Left lung (tissue), 10 donors: ENCODE results near the gene DDAH1. TPM values are rescaled to one million over a fixed set of nuclear protein-coding genes. Genes with fewer than 3 reads are reported as not detected.

Experiments used
- ATAC-seq: fragments of 200-7000 bp; cut with Tn5 transposase; one replicate; pipeline ENCODE4 v1.9.1; 2020; ENCODE audit warnings: moderate library complexity
- DNase-seq, 4 donors: peaks; one replicate each; pipeline ENCODE4 v3.0.0-alpha.2; 2013 to 2020
- H3K27ac ChIP-seq, 2 donors: fragments of 200-600 bp; sonication (generic) in 1 of 2; one replicate each; pipeline versions ENCODE4 v1.5.0 to v1.8.0; 2020 to 2021
- H3K27me3 ChIP-seq, 2 donors: fragments of 200-600 bp; sonication (generic) in 1 of 2; one replicate each; pipeline versions ENCODE4 v1.5.0 to v1.8.0; 2020 to 2021
- H3K36me3 ChIP-seq, 2 donors: fragments of 200-600 bp; sonication (generic) in 1 of 2; one replicate each; pipeline versions ENCODE4 v1.5.0 to v1.8.0; 2020 to 2021
- H3K4me1 ChIP-seq, 2 donors: fragments of 200-600 bp; one replicate each; pipeline ENCODE4 v1.8.0; 2021
- H3K4me3 ChIP-seq, 2 donors: fragments of 200-600 bp; sonication (generic) in 1 of 2; one replicate each; pipeline versions ENCODE4 v1.5.0 to v1.8.0; 2020 to 2021; ENCODE audit warnings: mild to moderate bottlenecking in 1 of 2
- H3K9me3 ChIP-seq, 2 donors: fragments of 200-600 bp; sonication (generic) in 1 of 2; one replicate each; pipeline versions ENCODE4 v1.5.0 to v1.8.0; 2020 to 2021
- intact Hi-C, 2 donors: fragments of 100-400 bp; cut with DNase I; formaldehyde crosslinking; loops; one replicate each; pipeline versions ENCODE4 v1.11.2 to v1.14.2; 2022
- polyA plus RNA-seq, 6 donors: library from polyadenylated mRNA; unstranded; fragments of 120-200 nt; gene quantifications; one replicate each; pipeline ENCODE4 v1.2.1, GENCODE V29; 2013; ENCODE audit not compliant: insufficient read length in 6 of 6
- total RNA-seq, 2 donors: library from RNA; stranded (reverse); fragmentation: NEBNext Ultra II Directional; extraction: Animal tissue kit (Norgen Biotek cat#: 25700); gene quantifications; one replicate each; pipeline ENCODE4 v1.2.1, GENCODE V29; 2021
- TF ChIP-seq, protein P1 (sequence below), 2 donors: fragments of 200-600 bp; sonication (generic) in 1 of 2; IDR thresholded peaks; one replicate each; pipeline versions ENCODE4 v1.5.0 to v1.8.0; 2021; ENCODE audit warnings: antibody characterized with exemption in 2 of 2
- donor health status: DM: no; HTN: yes; CAD: no.
- donor health status: DM: no; HTN: no; CAD: no.

DDAH1 gene
- total and polyA plus RNA-seq, 8 donors = 71.5 to 121 (median 89.8) TPM

DNA sequence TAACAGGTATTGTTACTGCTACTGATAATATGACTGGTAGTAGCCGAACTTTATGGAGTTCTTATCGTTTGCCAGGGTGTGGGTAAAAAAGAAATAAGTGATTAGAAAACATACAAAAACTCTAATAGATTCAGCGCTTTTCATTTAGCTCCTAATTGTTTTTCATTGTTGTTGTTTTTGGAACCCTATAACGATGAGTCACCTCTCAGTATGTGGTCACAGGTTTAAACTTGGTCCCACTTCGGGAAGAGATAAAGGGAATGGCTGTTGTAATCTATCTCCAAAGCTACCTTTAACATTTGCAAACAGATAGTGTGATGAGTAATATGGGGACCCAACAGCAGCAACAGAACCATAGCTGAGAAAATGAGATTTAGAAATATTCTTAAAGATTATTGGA is 125.9 kb downstream of the DDAH1 start:
- intact Hi-C loops = no loop called here
- H3K4me3 ChIP-seq = no peak overlapping the region
- H3K27ac ChIP-seq = no peak overlapping the region
- no peaks in the 10 kb centered on the region for H3K9me3 ChIP-seq
- H3K4me1 ChIP-seq = peaks cover 0 to 12% of the 10 kb centered on the region in 2 donors
- ATAC-seq = no peak
- no peak for DNase-seq
- TF ChIP-seq, protein P1, sequence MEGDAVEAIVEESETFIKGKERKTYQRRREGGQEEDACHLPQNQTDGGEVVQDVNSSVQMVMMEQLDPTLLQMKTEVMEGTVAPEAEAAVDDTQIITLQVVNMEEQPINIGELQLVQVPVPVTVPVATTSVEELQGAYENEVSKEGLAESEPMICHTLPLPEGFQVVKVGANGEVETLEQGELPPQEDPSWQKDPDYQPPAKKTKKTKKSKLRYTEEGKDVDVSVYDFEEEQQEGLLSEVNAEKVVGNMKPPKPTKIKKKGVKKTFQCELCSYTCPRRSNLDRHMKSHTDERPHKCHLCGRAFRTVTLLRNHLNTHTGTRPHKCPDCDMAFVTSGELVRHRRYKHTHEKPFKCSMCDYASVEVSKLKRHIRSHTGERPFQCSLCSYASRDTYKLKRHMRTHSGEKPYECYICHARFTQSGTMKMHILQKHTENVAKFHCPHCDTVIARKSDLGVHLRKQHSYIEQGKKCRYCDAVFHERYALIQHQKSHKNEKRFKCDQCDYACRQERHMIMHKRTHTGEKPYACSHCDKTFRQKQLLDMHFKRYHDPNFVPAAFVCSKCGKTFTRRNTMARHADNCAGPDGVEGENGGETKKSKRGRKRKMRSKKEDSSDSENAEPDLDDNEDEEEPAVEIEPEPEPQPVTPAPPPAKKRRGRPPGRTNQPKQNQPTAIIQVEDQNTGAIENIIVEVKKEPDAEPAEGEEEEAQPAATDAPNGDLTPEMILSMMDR (IDR thresholded peaks at IDR 0.05) = no peak
- H3K27me3 ChIP-seq = no peaks in the 10 kb centered on the region
- H3K36me3 ChIP-seq = no peaks in the 10 kb centered on the region

DNA sequence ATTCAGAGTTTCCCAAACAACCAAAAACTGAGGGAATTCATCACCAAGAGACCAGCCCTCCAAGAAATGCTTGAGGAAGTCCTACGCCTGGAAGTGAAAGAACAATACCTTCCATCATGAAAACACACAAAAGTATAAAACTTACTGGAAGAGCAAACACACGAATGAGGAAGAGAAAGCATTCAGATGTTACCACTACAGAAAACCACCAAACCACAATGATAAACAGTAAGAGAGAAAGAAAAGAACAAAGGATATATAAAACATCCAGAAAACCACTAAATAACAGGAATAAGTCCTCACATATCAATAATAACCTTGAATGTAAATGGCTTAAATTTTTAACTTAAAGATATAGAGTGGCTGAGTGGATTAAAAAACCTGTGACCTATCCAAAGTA is 130.0 kb downstream of the DDAH1 start:
- intact Hi-C loops = no loop called here
- no peaks in the 10 kb centered on the region for H3K27me3 ChIP-seq
- H3K27ac ChIP-seq = no peak overlapping the region
- no peak overlapping the region for H3K4me3 ChIP-seq
- H3K36me3 ChIP-seq = no peaks in the 10 kb centered on the region
- no peak for DNase-seq
- ATAC-seq = no peak
- TF ChIP-seq, protein P1 (IDR thresholded peaks at IDR 0.05) = no peak
- peaks cover 0 to 5% of the 10 kb centered on the region in 2 donors for H3K9me3 ChIP-seq
- H3K4me1 ChIP-seq = peaks cover 13 to 18% of the 10 kb centered on the region in 2 donors

DNA sequence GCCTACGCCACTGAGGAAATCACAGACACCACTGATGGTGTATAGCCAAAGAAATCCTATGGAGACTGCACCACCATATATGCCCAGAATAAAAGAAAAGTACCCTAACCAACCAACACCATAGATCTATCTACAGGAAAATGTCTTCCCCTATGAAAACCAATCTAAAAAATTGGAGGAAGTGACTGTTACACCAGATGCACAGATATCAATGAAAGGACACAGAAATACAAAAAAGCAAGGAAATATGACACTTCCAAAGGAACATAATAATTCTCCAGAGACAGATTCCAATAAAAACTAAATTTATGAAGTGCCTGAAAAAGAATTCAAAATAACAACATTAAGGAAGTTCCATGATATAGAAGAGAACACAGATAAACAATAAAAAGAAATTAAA is 131.8 kb downstream of the DDAH1 start:
- Histone ChIP-seq H3K4me1 (peaks cover 20 to 36% of the 10 kb centered on the region in 2 donors), H3K9me3 (peaks cover 0 to 5% of the 10 kb centered on the region in 2 donors), H3K36me3 (no peaks in the 10 kb centered on the region), H3K27ac (no peak overlapping the region), H3K4me3 (no peak overlapping the region), H3K27me3 (no peaks in the 10 kb centered on the region)
- TF ChIP-seq, protein P1 (IDR thresholded peaks at IDR 0.05) = no peak
- DNase-seq (no peak), ATAC-seq (no peak)
- intact Hi-C loops = no loop called here

DNA sequence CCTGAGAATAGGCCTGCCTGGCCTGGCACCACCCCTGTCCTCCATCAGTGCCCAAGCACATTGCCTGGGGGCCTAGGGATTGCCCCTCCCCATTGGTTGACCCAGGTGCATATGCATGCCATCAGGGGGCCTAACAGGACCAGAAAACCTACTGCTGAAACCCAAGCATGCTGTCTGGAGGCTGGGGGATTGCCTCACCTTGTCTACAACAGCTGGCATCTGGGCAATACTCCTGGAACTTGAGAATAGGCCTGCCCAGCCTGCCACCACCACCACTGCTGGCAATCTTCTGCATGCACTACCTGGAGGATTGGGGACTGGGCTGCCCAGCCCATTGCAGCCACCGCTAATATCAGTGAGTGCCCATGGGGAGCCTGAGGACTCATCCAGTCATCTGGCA is 132.4 kb downstream of the DDAH1 start:
- no peak for ATAC-seq
- TF ChIP-seq, protein P1 (IDR thresholded peaks at IDR 0.05) = no peak

DNA sequence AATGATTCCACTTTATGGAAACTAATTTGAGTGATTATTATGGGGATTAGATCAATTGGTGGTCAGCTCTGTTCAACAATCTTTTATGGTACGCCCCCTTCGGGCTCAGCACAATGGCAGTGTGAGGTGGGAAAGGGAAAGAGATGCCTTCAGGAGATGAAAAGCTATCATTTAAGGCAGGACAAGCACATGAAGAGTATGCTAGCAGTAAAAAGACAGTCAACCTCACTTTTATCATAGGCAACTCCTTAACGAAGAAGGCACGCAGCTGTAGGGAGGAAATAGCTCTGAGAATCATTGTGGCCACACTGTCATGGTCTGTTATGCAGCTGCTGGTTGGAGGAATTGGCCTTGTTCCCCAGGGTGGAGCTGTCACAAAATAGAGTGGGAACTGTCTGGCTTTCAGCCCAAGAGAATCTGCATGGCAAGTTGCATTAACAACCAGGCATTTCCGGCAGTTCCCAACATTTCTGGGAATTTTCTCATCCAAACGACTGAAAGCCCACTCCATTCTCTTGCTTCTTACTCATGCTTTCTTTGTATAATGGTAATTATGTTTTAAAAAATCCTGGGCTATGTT is 134.2 kb downstream of the DDAH1 start:
- Histone ChIP-seq H3K4me3 (no peak overlapping the region), H3K27ac (peak overlapping the region; percentile 76 to 82), H3K27me3 (no peaks in the 10 kb centered on the region), H3K9me3 (peaks cover 0 to 5% of the 10 kb centered on the region in 2 donors), H3K4me1 (peaks cover 20 to 36% of the 10 kb centered on the region in 2 donors), H3K36me3 (no peaks in the 10 kb centered on the region)
- peak; percentile 15 for ATAC-seq
- TF ChIP-seq, protein P1 (IDR thresholded peaks at IDR 0.05) = no peak
- intact Hi-C loops = no loop called here
- peak in 3 of 4 donors; percentile 46 to 80 (median 69) for DNase-seq

More for the DNA sequence above, 132.4 kb downstream of the DDAH1 start:
- H3K27me3 ChIP-seq = no peaks in the 10 kb centered on the region
- no peaks in the 10 kb centered on the region for H3K36me3 ChIP-seq
- peaks cover 20 to 36% of the 10 kb centered on the region in 2 donors for H3K4me1 ChIP-seq
- H3K27ac ChIP-seq = no peak overlapping the region
- H3K4me3 ChIP-seq = no peak overlapping the region
- peaks cover 0 to 5% of the 10 kb centered on the region in 2 donors for H3K9me3 ChIP-seq
- DNase-seq = no peak
- intact Hi-C loops = no loop called here
